ENCODE results near the gene SBF1.
"Not testable (repeated sequence)": the region's sequence is repeated elsewhere in the genome, so short reads cannot be mapped to it uniquely, and the experiment has no call there.

Gene SBF1, protein sequence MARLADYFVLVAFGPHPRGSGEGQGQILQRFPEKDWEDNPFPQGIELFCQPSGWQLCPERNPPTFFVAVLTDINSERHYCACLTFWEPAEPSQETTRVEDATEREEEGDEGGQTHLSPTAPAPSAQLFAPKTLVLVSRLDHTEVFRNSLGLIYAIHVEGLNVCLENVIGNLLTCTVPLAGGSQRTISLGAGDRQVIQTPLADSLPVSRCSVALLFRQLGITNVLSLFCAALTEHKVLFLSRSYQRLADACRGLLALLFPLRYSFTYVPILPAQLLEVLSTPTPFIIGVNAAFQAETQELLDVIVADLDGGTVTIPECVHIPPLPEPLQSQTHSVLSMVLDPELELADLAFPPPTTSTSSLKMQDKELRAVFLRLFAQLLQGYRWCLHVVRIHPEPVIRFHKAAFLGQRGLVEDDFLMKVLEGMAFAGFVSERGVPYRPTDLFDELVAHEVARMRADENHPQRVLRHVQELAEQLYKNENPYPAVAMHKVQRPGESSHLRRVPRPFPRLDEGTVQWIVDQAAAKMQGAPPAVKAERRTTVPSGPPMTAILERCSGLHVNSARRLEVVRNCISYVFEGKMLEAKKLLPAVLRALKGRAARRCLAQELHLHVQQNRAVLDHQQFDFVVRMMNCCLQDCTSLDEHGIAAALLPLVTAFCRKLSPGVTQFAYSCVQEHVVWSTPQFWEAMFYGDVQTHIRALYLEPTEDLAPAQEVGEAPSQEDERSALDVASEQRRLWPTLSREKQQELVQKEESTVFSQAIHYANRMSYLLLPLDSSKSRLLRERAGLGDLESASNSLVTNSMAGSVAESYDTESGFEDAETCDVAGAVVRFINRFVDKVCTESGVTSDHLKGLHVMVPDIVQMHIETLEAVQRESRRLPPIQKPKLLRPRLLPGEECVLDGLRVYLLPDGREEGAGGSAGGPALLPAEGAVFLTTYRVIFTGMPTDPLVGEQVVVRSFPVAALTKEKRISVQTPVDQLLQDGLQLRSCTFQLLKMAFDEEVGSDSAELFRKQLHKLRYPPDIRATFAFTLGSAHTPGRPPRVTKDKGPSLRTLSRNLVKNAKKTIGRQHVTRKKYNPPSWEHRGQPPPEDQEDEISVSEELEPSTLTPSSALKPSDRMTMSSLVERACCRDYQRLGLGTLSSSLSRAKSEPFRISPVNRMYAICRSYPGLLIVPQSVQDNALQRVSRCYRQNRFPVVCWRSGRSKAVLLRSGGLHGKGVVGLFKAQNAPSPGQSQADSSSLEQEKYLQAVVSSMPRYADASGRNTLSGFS (N-terminal part only)

DNA sequence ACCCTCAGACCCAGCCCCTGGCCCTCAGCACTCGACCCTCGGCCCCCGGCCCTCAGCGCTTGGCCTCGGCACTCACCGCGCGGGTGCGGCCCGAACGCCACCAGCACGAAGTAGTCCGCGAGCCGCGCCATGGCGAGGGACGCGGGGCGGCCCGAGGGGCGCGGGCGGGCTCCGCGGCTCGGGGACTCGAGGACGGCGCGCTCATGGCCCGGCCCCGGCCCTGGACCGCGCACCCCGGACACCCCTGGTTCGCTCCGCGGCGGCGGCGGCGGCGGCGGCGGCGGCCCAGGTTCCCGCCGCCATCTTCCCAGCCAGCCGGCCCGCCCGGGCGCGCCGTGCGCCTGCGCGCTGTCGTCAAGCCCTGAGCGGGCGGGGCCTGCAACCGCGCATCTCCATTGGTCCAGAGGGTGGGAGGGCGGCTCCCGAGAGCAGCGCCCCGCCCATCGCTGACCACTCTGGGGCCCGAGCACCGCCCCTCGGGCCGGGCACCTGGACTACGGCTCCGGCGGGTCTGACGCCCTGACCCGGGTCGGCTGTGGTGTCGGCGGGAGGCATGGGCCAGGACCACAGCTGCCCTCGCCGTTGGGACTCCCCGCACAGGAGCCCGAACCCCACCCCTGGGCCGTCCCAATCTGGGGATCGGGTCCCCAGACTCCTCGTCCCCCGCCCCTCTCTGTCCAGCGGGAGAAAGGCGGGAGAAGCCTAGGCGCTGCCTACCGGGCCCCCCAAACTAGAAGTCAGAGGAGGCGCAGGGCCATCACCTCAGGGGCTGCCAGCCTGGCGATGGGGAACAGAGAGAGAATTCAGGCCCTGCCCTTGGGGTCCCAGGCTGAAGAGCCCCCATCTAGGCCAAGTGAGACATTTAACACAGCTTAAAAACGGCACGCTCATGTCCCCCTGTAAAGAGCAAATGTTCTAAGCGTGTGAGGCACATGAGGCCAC lies at the start of gene SBF1:
Gene SBF1 (minus strand): TSS at position 326 of the 942 bp plus-strand sequence. CDS start 195 bp downstream, at position 131.
- DNase-seq (ENCODE audit: low spot score): peak; percentile 87

DNA sequence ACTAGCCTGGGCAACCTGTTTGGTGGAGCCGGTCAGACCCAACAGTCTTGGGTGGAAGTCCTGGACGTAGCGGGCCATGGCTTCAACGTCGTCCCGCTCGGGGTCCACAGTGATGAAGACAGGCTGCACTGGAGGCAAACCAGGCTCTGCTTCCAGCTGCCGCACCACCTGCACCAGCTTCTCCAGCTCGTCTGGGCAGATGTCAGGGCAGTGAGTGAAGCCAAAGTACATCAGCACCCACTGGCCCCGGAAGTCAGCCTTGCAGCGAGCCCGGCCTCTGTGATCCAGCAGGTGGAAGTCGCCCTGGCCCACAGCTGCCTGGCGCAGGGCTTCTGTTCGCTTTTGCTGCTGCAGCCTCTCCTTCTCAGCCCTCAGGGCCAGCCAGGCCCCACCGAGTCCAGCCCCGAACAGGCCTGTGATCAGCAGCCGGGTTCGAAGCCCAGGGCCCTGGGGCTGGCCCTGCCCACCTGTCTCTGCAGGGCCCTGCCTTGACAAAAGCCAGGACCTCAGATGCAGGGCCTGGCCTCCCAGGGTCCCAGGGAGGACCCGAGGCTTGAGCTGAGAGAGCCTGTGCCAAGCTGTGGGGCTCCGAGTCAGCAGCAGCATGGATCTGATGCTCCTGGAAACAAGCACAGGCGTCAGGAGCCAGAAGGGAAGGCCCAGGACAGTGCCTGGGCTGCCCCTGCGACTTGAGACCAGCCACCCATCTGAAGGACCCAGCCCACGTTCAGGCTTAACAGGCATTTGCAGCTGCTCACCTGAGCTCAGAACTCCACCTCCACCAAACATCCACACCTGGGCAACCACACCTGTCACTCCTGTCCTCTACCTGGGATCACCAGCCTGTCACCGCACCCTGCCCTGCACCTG lies 49.2 kb upstream of the SBF1 start:
- DNase-seq (ENCODE audit: low spot score): no peak

DNA sequence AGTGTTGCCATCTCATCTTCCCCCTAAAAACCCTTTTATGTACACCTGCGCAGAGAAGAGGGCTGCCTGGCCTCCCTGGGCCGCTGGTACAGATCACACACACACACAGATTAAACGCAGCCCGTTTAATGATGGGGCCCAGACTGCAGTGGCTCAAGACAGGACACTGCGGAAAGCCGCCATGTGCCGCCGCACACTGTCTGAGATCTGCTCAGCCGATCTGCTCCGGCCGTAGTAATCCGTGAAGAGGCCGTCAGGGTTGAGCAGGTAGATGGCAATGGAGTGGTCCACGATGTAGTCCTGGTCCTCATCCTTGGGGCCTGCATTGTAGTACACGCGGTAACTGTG lies 48.6 kb upstream of the SBF1 start:
- DNase-seq (ENCODE audit: low spot score): no peak

DNA sequence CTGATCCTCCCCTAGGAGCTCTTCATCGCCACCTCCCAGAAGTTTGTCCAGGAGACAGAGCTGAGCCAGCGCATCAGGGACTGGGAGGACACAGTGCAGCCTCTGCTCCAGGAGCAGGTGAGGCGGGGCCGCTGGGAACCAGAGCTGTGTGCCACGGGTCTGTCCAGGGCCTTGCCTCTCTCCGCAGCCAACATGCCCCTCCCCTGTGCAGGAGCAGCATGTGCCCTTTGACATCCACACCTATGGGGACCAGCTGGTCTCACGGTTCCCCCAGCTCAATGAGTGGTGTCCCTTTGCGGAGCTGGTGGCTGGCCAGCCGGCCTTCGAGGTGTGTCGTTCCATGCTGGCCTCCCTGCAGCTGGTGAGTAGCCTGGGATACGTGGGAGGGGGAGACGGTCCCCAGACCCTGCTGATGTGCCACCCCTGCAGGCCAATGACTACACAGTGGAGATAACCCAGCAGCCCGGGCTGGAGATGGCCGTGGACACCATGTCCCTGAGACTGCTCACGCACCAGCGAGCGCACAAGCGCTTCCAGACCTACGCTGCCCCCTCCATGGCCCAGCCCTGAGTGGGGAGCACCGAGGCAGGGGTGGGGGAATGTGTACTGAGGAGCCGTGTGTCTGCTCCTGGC lies 48.1 kb upstream of the SBF1 start:
- DNase-seq (ENCODE audit: low spot score): no peak

DNA sequence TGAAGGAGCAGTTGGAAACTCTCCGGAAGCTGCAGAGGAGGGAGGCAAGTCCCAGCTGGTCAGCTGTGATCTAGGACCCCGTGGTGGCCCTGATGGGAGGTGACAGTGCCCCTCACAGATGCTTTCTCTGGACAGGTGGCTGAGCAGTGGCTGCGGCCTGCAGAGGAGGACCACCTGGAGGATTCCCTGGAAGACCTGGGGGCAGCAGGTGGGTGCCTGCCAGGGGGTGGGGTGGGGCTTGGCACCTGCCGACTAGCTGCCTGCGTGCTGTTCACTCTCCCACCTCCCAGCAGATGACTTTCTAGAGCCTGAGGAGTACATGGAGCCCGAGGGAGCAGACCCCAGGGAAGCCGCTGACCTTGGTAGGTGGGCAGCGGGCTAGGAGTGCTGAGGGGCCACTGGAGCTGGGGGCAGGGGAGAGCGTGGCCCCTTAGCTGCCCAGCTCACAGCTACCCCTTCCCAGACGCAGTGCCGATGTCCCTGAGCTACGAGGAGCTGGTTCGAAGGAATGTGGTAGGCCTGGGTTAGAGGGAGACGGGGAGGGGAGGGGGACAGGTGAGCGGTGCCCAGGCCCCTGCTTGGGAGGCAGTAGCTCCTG lies 47.5 kb upstream of the SBF1 start:
- DNase-seq (ENCODE audit: low spot score): no peak

DNA sequence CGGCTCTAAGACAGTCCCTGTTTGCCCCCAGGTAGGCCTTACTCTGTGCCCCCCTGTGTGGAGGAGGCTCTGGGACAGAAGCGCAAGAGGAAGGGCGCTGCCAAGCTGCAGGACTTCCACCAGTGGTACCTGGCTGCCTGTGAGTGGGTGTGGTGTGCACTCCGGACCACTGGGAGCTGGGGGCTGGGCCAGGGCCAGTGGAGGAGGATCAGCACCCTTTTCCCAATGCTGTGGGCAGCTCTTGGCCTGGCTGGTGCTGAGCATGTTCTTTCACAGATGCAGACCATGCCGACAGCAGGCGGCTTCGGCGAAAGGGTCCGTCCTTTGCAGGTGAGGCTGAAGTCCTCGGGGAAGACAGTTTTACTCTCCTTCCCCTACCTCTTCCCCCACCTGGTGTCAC lies 46.9 kb upstream of the SBF1 start:
- DNase-seq (ENCODE audit: low spot score): no peak

DNA sequence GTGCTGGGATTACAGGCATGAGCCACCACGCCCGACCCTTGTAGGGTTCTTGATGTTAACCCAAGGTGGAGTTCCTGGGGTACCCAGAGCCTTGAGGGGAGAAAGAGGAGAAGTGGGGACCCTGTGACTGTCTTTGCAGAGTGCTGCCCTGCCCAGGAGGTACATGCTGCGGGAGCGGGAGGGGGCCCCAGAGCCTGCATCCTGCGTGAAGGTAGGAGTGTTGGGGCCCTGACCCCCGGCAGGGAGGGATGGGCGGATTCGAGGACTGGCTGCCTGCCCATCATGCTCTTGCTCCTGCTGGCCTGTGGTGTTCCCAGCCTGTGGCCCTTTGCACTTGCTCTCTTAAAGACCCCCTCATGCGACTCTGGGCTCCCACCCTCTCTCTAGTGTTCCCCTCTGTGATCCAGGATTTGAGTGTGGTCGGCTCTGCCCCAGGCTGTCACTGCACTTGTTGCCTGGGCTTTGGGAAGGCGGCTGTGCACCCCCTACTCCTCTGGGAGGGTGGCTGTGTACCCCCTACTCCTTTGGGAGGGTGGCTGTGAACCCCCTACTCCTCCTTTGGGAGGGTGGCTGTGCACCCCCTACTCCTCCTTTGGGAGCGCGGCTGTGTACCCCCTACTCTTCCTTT lies 46.1 kb upstream of the SBF1 start:
- no peak for DNase-seq (ENCODE audit: low spot score)

DNA sequence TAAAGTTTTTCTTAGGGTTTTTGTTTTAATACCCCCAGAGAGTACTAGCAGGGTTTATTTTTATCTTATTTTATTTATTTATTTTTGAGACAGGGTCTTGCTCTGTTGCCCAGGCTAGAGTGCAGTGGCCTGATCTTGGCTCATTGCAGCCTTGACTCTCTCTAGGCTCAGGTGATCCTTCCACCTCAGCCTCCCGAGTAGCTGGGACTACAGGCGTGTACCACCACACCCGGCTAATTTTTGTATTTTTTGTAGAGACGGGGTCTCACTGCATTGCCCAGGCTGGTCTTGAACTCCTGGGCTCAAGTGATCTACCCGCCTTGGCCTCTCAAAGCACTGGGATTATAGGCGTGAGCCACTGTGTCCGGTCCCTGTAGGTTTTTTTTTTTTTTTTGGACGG lies 45.3 kb upstream of the SBF1 start:
- not testable (repeated sequence) for DNase-seq (ENCODE audit: low spot score)

DNA sequence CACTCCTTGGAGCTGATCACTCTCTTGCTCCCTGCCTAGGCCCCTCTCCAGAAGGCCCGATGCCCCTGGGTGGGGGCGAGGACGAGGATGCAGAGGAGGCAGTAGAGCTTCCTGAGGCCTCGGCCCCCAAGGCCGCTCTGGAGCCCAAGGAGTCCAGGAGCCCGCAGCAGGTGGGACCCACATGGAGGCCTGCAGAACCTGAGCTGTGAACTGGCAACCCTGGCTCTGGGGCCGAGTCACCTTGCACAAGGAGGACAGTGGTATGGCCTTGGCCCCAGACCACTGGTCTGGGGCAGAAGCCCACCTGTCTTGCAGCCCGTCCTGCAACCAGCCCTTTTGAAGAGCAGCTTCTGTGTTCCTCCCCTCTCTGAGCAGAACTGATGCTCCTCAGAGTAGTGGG lies 44.3 kb upstream of the SBF1 start:
- DNase-seq (ENCODE audit: low spot score): no peak

DNA sequence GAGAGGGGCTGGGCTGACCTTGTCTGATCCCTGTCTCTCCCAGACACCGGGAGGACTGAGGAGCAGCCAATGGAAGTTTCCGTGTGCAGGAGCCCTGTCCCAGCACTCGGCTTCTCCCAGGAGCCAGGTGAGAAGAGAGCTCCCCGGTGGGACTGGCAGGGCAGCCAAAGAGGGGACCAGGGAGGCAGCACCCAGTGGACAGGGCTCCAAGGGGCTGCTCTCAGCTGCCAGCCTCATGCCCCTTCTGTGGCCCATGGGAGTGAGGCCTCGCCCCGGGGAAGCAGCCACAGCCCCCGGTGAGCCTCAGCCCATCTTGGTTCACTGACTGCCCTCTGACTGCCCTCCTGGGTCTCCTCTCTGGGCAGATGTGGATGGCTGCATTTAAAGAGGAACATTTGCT lies 43.8 kb upstream of the SBF1 start:
- DNase-seq (ENCODE audit: low spot score): no peak

DNA sequence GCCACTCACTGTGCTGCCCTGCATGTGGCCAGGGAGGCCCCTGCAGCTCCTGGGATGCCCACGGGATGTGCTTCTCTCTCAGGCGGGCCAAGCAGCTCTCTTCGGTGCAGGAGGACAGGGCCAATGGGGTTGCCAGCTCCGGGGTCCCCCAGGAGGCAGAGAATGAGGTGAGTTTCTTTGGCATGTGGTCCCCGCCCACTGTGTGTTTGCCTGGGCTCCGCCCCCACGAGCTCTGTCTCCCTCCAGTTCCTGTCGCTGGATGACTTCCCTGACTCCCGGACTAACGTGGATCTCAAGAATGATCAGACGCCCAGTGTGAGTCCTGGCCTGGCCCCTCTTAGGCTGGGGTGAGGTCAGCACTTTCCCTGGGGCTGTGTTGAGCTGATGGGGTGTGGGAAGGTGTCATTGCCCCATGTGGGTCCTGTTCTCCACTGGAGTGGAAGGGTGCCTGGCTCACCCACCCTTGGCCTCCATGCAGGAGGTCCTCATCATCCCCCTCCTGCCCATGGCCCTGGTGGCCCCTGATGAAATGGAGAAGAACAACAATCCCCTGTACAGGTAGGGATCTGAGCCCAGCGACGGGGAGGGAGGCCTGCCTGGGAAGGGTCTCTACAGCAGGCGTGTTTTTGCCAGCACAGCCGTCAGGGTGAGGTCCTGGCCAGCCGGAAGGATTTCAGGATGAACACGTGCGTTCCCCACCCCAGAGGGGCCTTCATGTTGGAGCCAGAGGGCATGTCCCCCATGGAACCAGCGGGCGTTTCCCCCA lies 42.8 kb upstream of the SBF1 start:
- no peak for DNase-seq (ENCODE audit: low spot score)

DNA sequence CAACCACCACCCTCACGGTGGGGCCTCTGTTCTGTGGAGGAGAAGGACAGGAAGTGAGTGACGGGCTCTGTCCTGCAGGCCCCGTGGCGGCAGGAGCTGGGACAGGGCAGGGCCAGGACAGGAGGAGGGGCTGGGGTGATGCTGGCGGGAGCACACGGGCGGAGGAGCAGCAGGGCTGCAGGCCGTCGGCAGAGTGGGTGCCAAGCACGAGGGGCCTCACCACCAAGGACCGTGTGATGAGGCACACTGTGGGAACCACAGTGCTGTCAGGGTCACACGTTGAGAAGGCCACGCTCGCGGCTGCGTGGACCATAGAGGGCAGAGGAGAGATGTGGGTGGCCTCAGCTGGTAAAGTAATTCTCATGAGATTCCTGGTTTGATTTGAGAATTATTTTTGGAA lies 42.1 kb upstream of the SBF1 start:
- DNase-seq (ENCODE audit: low spot score): no peak

DNA sequence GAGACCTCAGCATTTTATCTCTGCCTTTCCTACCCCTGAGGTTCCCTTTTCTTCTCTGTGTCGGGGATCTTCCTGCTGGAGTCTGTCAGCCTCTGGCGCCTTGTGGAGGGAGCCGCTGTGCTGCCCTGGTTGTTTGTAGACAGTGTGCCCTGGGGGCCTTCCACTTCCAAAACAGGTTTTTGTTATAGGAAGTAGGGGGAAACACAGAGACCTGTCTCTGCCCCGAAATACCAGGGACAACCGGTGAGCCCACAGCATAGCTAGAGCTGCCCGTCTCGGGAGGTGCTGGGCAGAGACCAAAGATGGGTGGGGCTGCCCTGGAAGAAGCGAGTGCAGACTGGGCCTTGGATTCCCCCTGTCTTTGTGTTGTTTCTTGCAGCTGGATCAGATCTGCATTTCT lies 41.2 kb upstream of the SBF1 start:
- DNase-seq (ENCODE audit: low spot score): no peak

DNA sequence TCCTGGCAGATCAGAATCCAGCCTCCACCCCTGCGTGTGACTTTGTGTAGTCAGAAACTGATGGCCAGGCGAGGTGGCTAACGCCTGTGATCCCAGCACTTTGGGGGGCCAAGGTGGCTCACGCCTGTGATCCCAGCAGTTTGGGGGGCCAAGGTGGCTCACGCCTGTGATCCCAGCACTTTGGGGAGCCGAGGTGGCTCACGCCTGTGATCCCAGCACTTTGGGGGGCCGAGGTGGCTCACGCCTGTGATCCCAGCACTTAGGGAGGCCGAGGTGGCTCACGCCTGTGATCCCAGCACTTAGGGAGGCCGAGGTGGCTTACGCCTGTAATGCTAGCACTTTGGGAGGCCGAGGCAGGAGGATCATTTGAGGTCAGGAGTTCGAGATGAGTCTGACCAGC lies 38.3 kb upstream of the SBF1 start:
- DNase-seq (ENCODE audit: low spot score): no peak

DNA sequence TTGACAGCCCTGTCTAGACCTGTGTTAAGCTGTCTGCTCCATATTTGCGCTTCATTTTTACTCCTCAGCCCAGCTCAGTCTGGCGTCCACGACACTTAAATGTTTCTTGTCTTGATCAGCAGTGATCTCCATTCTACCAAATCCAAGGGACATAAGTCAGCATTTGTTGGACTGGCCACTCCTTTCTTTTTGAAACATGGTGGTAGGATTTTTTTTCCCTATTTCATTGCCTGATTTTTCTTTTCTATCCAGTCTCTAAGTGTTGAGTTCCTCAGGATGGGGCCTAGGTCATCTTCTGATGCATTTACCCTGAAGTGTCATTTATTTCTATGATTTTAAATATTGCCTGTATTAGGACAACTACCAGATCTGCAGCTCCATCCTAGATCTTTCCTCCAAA lies 34.1 kb upstream of the SBF1 start:
- DNase-seq (ENCODE audit: low spot score): no peak

DNA sequence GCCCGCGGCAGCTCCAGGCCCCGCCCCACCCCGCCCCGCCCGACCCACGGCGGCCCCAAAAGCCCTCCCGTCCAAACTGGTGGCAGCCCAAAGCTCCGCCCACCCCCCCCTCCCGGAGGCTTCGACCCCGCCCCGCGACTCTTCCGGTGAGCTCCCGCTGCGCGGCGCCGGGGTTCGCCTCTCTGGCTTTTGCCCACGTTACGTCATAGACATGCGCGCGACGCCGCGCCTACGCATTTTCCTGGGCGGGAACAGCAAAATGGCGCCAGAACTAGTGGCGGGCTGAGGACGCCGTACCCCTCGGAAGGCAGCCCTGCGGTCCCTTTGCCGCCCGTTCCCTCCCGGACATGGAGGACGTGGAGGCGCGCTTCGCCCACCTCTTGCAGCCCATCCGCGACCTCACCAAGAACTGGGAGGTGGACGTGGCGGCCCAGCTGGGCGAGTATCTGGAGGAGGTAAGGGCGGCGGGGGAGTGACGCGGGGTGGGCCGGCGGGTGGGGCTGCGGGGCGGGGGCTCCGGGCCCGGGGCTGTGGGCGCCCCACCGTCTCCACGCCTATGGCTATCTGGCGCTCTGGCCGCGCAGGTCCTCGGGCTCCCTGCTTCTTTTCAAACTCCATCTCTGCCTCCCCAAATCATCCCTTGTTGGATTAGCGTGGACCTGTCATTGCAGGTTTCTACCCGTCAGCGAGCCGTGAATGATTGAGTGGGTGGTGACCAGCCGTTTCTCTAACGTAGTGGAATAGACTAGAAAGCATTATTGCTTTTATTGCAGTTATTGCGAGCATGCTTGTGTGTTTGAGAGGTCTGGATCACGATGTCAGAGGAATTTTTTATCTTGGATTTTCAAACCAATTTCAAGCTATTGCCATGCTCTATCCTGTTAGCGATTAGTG lies 33.4 kb upstream of the SBF1 start, which contains the start of gene NCAPH2:
Gene NCAPH2 (plus strand): TSS at position 234 of the 894 bp plus-strand sequence. CDS start 114 bp downstream, at position 348.
- DNase-seq (ENCODE audit: low spot score): peak; percentile 21

DNA sequence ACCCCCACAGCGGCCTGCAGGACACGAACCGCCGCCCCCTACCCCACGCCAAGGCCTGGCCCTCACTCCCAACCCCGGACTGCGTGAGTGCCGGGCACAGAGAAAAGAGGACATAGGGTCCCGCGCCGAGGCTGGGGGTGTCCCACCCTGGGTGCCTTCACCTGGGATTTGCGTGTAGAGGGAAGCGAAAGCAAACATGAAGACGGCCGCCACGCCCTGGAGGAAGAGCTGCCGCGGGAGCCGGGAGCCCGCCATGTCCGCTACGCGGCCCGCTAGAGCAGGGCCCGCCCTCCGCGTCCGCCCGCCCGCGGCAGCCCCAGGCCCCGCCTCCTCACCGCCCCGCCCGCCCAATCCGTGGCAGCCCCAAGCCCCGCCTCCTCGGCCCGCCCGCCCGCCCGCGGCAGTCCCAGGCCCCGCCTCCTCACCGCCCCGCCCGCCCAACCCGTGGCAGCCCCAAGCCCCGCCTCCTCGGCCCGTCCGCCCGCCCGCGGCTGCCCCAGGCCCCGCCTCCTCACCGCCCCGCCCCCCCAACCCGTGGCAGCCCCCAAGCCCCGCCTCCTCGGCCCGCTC lies 32.7 kb upstream of the SBF1 start, which contains the start of gene LMF2:
Gene LMF2 (minus strand): TSS at position 282 of the 570 bp plus-strand sequence. CDS start 27 bp downstream, at position 255.
- DNase-seq (ENCODE audit: low spot score): peak; percentile 92

All from kidney capillary endothelial cell (primary cell).